ENCODE measurements around the gene VANGL1. TPM values are rescaled to one million over a fixed set of nuclear protein-coding genes. Genes with fewer than 3 reads are reported as not detected.

The VANGL1 gene
- total RNA-seq, 1 experiment from 2014 or later, result 13.6 TPM

GRCh38 chr1:115647507-115647906 lies 5.7 kb downstream of the VANGL1 start:
- Mint-ChIP-seq H3K27ac (no peak overlapping the region), H3K4me1 (peaks cover 11 to 24% of the 10 kb centered on the region in 2 experiments)

More at GRCh38 chr1:115647507-115647906, 5.7 kb downstream of the VANGL1 start:
- H3K23ac ChIP-seq (ENCODE audit: insufficient read length, low read depth, low read length), result no peak overlapping the region
- no peak overlapping the region for H3K27ac ChIP-seq (ENCODE audit: insufficient read length, low read depth, low read length)
- no peak overlapping the region for H3K9ac ChIP-seq (ENCODE audit: extremely low read depth, insufficient read length, low read length)
- H3K18ac ChIP-seq (ENCODE audit: insufficient read length, low read depth, low read length), result no peak overlapping the region
- no peak overlapping the region for H3K4me2 ChIP-seq (ENCODE audit: insufficient read depth, insufficient read length, low read length)
- H4K91ac ChIP-seq (ENCODE audit: insufficient read length, low read depth, low read length), result no peak overlapping the region
- no peak overlapping the region for H2BK12ac ChIP-seq (ENCODE audit: insufficient read length, low read depth, low read length)
- Mint-ChIP-seq H3K27me3 (ENCODE audit: low read depth) (no peaks in the 10 kb centered on the region), H3K4me3 (no peak overlapping the region), H3K36me3 (ENCODE audit: insufficient read depth in 1 of 3, low read depth in 3 of 3) (peaks cover 3 to 12% (median 12%) of the 10 kb centered on the region in 3 experiments; a peak in 6 of 7 replicates), H3K9me3 (no peaks in the 10 kb centered on the region)
- no CpG with 5 or more reads among the region's 2 CpGs for WGBS (ENCODE audit: extremely low coverage, insufficient read length, low lambda C conversion rate)
- DNase-seq, result no peak
- H3K27me3 ChIP-seq (ENCODE audit: insufficient read depth, low read length), result no peaks in the 10 kb centered on the region; the same call in 1 of the 2 replicates
- no peak overlapping the region for H2BK20ac ChIP-seq (ENCODE audit: low read depth, low read length, poor library complexity, severe bottlenecking)
- no peak overlapping the region for H4K8ac ChIP-seq (replicated peaks; ENCODE audit: insufficient read length, low read depth, low read length)
- H4K5ac ChIP-seq (ENCODE audit: insufficient read length, low read depth, low read length), result no peak overlapping the region
- no peaks in the 10 kb centered on the region for H4K20me1 ChIP-seq (ENCODE audit: control insufficient read depth, insufficient read depth, insufficient read length)
- no peak overlapping the region for H3K4ac ChIP-seq (ENCODE audit: low read depth, low read length)
- no peak overlapping the region for H3T11ph ChIP-seq (ENCODE audit: low read length)
- peaks cover 5% of the 10 kb centered on the region for H3K79me1 ChIP-seq (ENCODE audit: insufficient read depth, low read depth, low read length, poor library complexity, severe bottlenecking)
- peaks cover 4% of the 10 kb centered on the region; the same call in 1 of the 2 replicates for H3K79me2 ChIP-seq (ENCODE audit: insufficient read depth, low read length)
- H3K14ac ChIP-seq (ENCODE audit: insufficient read depth, low read length), result no peak overlapping the region
- H2BK15ac ChIP-seq (ENCODE audit: low read depth, low read length), result no peak overlapping the region
- no peak overlapping the region for H3K56ac ChIP-seq (ENCODE audit: insufficient read length, low read depth, low read length)
- no peak overlapping the region for H2BK120ac ChIP-seq (ENCODE audit: low read depth, low read length, poor library complexity, severe bottlenecking)
- H2AK5ac ChIP-seq (ENCODE audit: insufficient read length, low read length), result no peak overlapping the region
- no peak overlapping the region for H2AFZ ChIP-seq (ENCODE audit: low read length)
- no peak for TF ChIP-seq CTCF (conservative IDR thresholded peaks at IDR 0.05)
- peaks cover 19% of the 10 kb centered on the region; the same call in 1 of the 2 replicates for H3K4me1 ChIP-seq (ENCODE audit: insufficient read depth, low read length)
- no peak overlapping the region for H2BK5ac ChIP-seq (ENCODE audit: insufficient read length, low read length)
- no peaks in the 10 kb centered on the region for H3K9me3 ChIP-seq (ENCODE audit: control insufficient read depth, low read depth, low read length)
- H3K23me2 ChIP-seq (ENCODE audit: insufficient read length, low read depth, low read length, poor library complexity, severe bottlenecking), result peaks cover 7% of the 10 kb centered on the region

Measured in H9 (cell line).